Activated naive CD4-positive, alpha-beta T cell treated with anti-CD3 and anti-CD28 coated beads, Interleukin-2, amount 50 U/mL, for 24 hours (primary cell): ENCODE measurements around the gene SLC34A3.

Experiments used
- H3K27ac Mint-ChIP-seq: one replicate; pipeline ENCODE4 v1.8.0; 2021; ENCODE audit warnings: mild to moderate bottlenecking, mixed read lengths
- H3K27me3 Mint-ChIP-seq: one replicate; pipeline ENCODE4 v1.8.0; 2021; ENCODE audit warnings: mixed read lengths
- H3K36me3 Mint-ChIP-seq: one replicate; pipeline ENCODE4 v1.8.0; 2021; ENCODE audit warnings: mixed read lengths
- H3K4me1 Mint-ChIP-seq: one replicate; pipeline ENCODE4 v1.8.0; 2021; ENCODE audit warnings: mixed read lengths
- H3K4me3 Mint-ChIP-seq: one replicate; pipeline ENCODE4 v1.8.0; 2021; ENCODE audit warnings: mild to moderate bottlenecking, mixed read lengths
- H3K9me3 Mint-ChIP-seq: one replicate; pipeline ENCODE4 v1.8.0; 2021; ENCODE audit warnings: mixed read lengths

Gene SLC34A3

DNA sequence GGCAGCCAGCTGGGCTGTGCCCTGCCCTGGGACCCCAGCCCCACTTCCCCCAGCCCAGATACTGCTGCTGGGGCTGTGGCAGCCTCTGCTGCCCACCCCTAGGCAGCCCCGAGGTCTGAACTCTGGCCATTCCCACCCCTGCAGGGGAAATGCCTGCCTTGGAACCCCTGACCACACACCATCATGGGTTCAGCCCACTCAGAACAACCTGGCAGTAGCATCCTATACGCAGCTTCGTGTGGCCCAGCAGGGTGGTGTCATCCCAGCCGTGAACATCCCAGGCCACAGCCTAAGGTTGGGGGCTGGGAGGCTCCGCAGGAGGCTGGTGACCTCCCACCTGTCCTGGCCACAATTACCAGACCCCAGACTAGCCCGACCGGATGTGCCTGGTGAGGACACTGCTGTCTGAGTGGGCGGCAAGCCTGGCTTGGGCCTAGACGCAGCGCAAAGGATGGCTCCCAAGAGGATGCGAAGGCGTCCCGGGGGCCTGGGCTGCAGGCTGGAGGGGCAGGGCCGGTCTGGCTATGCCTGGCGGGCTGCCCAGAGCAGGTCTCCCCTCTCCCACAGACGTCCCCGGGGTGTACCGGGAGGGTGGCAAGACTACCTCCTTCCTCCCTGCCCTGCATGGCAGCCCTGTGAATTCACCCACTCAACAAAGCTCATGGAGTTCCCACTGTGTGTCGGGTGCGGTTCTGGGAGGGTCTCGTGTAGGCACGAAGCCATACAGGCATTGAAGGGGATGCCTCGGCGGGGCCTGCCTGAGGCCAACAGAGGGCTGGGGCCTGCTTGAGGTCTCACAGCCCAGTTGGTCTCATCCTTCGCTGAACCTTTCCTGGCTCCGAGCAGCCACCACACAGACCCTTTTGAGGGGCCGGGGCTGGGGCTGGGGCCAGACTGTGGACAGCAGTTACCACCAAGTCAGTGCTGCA lies 1.5 kb upstream of the SLC34A3 start:
- Mint-ChIP-seq H3K4me1 (peaks cover 4% of the 10 kb centered on the region), H3K9me3 (no peaks in the 10 kb centered on the region), H3K36me3 (no peaks in the 10 kb centered on the region), H3K27me3 (peaks cover 2% of the 10 kb centered on the region), H3K4me3 (no peak overlapping the region), H3K27ac (no peak overlapping the region)

GRCh38 chr9:137229903-137230704 lies 597 bp upstream of the SLC34A3 start:
- H3K4me1 Mint-ChIP-seq, result peaks cover 4% of the 10 kb centered on the region
- no peaks in the 10 kb centered on the region for H3K36me3 Mint-ChIP-seq
- H3K4me3 Mint-ChIP-seq, result no peak overlapping the region
- H3K27ac Mint-ChIP-seq, result no peak overlapping the region
- H3K27me3 Mint-ChIP-seq, result peaks cover 2% of the 10 kb centered on the region
- H3K9me3 Mint-ChIP-seq, result no peaks in the 10 kb centered on the region

- H3K27ac Mint-ChIP-seq, result no peak overlapping the region
- no peaks in the 10 kb centered on the region for H3K36me3 Mint-ChIP-seq
- H3K9me3 Mint-ChIP-seq, result no peaks in the 10 kb centered on the region
- no peak overlapping the region for H3K4me3 Mint-ChIP-seq
- H3K4me1 Mint-ChIP-seq, result peaks cover 4% of the 10 kb centered on the region
- H3K27me3 Mint-ChIP-seq, result peaks cover 2% of the 10 kb centered on the region
Observed at GRCh38 chr9:137231372-137232039, 805 bp downstream of the SLC34A3 start.

DNA sequence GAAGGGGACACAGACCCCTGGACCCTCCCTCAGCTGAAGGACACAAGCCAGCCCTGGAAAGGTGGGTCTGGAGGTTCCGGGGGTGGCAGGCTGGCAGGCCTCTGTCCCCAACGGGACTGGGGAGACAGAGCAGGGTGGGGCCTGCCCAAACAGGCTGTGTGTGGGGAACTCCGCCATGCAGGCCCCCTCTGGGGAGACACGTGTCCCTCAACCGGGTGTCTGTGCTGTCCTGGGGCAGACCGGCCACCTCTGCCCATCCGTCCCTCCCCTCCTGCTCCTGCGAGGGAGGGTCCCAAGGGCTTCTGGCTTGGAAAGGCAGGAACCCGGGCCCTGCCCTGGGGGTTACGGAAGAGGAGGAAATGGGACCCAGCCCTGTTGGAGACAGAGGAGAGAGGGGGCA lies 1.4 kb downstream of the SLC34A3 start:
- peaks cover 4% of the 10 kb centered on the region for H3K4me1 Mint-ChIP-seq
- no peak overlapping the region for H3K27ac Mint-ChIP-seq
- no peaks in the 10 kb centered on the region for H3K9me3 Mint-ChIP-seq
- H3K36me3 Mint-ChIP-seq, result no peaks in the 10 kb centered on the region
- no peak overlapping the region for H3K4me3 Mint-ChIP-seq
- H3K27me3 Mint-ChIP-seq, result peaks cover 2% of the 10 kb centered on the region

GRCh38 chr9:137232510-137232909 lies 1.8 kb downstream of the SLC34A3 start:
- Mint-ChIP-seq H3K36me3 (no peaks in the 10 kb centered on the region), H3K27me3 (peaks cover 2% of the 10 kb centered on the region), H3K27ac (no peak overlapping the region), H3K4me3 (no peak overlapping the region), H3K4me1 (peaks cover 7% of the 10 kb centered on the region), H3K9me3 (no peaks in the 10 kb centered on the region)

DNA sequence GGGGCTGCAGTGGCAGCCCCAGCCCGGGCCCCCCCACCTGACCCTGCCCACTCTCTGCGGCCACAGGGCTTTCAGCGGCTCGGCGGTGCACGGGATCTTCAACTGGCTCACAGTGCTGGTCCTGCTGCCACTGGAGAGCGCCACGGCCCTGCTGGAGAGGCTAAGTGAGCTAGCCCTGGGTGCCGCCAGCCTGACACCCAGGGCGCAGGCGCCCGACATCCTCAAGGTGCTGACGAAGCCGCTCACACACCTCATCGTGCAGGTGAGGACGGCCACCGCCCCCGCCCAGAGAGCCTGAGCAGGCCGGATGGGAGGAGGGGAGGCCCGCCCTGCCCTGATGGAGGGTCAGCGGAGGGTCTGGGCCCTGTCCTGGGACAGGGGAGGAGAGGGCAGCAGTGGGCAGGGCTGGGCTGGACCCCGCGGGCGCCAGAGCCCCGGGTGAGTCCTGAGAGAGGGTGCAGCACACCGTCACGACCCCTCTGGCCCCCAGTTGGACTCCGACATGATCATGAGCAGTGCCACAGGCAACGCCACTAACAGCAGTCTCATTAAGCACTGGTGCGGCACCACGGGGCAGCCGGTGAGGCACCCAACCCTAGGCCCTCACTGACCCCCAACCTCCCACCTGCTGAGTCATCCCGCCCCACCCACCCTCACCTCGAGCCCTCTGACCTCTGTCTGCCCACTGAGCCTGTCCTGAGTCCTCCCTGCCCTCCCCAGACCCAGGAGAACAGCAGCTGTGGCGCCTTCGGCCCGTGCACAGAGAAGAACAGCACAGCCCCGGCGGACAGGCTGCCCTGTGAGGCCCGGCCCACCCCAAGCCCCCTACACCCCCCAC lies 2.7 kb downstream of the SLC34A3 start:
- no peak overlapping the region for H3K27ac Mint-ChIP-seq
- H3K27me3 Mint-ChIP-seq, result no peaks in the 10 kb centered on the region

GRCh38 chr9:137234055-137234697 lies 3.5 kb downstream of the SLC34A3 start:
- Mint-ChIP-seq H3K27me3 (no peaks in the 10 kb centered on the region), H3K36me3 (no peaks in the 10 kb centered on the region), H3K4me3 (no peak overlapping the region), H3K4me1 (peaks cover 8% of the 10 kb centered on the region), H3K27ac (no peak overlapping the region), H3K9me3 (no peaks in the 10 kb centered on the region)

More for the DNA sequence above, 2.7 kb downstream of the SLC34A3 start:
- no peaks in the 10 kb centered on the region for H3K9me3 Mint-ChIP-seq
- H3K36me3 Mint-ChIP-seq, result no peaks in the 10 kb centered on the region
- no peak overlapping the region for H3K4me3 Mint-ChIP-seq
- peaks cover 3% of the 10 kb centered on the region for H3K4me1 Mint-ChIP-seq

DNA sequence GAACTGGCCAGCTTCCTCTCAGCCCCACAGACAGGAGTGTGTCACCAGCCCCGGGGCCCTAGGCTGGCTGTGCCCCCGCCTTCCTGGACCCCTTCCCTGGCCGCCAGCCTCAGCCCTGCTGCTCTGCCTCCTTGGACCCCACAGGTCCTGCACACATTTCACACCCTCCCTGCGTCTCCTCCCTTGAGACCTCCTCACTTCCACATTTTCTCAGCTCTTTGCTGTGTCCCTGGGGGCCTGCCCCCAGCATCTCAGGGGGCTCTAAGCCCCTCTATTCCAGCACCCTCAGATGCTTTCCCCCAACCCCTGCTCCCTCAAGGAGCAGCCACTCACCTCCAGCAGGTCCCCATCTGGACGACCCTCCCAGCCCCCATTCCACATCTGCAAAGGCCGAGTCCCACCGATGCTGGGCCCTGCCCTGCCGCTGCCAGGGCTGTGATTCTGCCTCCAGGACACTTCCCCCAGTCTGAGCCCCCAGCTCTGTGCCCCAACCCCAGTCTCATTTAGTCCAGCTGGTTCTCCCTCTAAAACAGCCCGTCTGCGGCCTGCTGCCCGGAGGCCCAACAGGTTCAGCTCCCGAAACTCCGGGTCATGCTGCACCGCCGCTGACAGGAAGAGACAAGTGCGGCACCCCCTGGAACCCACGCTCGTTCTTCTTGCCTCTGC lies 4.2 kb downstream of the SLC34A3 start:
- Mint-ChIP-seq H3K4me3 (no peak overlapping the region), H3K4me1 (peaks cover 9% of the 10 kb centered on the region), H3K9me3 (no peaks in the 10 kb centered on the region), H3K27ac (no peak overlapping the region), H3K27me3 (no peaks in the 10 kb centered on the region), H3K36me3 (no peaks in the 10 kb centered on the region)

DNA sequence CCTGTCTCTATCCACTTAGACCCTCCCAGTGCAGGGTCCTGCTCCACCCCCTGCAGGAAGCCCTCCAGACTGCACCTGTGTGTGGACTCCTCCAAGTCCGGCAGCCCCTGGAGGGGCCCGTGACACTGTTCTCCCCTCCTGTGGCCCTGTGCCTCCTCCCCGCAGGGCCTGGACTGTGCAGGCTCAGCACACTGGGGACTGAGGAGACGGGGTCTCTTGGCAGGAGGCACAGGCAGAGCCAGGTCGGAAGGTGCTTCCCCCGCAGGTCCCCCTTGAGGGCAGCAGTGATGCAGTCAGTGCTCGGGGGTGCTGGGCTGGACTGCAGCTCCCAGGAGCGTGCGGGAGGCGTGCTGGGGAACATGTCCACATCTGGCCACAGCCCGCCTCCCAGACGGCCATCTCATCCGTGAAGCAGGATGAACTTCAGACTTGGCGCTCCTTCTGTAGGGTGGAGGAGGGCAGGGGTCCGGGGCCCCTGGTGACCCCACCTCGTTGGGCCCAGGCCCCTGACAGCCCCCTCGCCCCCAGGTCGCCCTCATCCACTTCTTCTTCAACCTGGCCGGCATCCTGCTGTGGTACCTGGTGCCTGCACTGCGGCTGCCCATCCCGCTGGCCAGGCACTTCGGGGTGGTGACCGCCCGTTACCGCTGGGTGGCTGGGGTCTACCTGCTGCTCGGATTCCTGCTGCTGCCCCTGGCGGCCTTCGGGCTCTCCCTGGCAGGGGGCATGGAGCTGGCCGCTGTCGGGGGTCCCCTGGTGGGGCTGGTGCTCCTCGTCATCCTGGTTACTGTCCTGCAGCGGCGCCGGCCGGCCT lies 4.9 kb downstream of the SLC34A3 start:
- H3K36me3 Mint-ChIP-seq, result no peaks in the 10 kb centered on the region
- no peak overlapping the region for H3K4me3 Mint-ChIP-seq
- H3K27ac Mint-ChIP-seq, result no peak overlapping the region
- no peaks in the 10 kb centered on the region for H3K27me3 Mint-ChIP-seq
- H3K9me3 Mint-ChIP-seq, result no peaks in the 10 kb centered on the region
- peaks cover 9% of the 10 kb centered on the region for H3K4me1 Mint-ChIP-seq

DNA sequence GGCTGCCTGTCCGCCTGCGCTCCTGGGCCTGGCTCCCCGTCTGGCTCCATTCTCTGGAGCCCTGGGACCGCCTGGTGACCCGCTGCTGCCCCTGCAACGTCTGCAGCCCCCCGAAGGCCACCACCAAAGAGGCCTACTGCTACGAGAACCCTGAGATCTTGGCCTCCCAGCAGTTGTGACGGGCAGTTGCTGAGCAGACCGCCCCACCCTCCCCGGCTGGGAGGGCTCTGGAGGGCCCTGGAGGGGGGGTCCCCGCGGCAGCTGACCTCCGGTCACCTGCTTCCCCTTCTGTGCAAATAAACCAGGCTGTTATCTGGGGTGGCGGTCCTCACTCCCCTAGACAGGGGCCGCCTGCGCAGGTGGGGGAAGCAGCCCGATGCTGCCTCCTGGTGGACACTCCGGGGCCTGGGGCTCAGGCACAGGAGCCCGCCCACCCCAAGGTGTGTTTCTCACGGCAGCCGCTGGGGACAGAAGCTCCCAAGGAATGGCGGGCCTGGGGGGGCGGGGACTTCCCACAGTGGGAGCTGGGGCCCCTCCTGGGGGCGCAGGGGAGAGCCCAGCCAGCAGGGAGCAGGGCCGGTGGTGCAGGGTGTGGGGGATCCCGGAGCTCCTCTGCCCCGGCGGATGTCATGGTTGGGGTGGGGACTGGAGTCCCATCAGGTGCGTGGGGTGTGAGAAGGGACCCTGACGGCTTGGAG lies 5.7 kb downstream of the SLC34A3 start:
- H3K4me3 Mint-ChIP-seq, result no peak overlapping the region
- H3K27ac Mint-ChIP-seq, result no peak overlapping the region
- H3K27me3 Mint-ChIP-seq, result no peaks in the 10 kb centered on the region
- H3K9me3 Mint-ChIP-seq, result no peaks in the 10 kb centered on the region
- no peaks in the 10 kb centered on the region for H3K36me3 Mint-ChIP-seq
- H3K4me1 Mint-ChIP-seq, result peaks cover 9% of the 10 kb centered on the region

- Mint-ChIP-seq H3K27me3 (no peaks in the 10 kb centered on the region), H3K4me3 (no peak overlapping the region), H3K9me3 (no peaks in the 10 kb centered on the region), H3K4me1 (peaks cover 9% of the 10 kb centered on the region), H3K27ac (no peak overlapping the region), H3K36me3 (no peaks in the 10 kb centered on the region)
Observed at GRCh38 chr9:137236936-137237421, 6.3 kb downstream of the SLC34A3 start.

DNA sequence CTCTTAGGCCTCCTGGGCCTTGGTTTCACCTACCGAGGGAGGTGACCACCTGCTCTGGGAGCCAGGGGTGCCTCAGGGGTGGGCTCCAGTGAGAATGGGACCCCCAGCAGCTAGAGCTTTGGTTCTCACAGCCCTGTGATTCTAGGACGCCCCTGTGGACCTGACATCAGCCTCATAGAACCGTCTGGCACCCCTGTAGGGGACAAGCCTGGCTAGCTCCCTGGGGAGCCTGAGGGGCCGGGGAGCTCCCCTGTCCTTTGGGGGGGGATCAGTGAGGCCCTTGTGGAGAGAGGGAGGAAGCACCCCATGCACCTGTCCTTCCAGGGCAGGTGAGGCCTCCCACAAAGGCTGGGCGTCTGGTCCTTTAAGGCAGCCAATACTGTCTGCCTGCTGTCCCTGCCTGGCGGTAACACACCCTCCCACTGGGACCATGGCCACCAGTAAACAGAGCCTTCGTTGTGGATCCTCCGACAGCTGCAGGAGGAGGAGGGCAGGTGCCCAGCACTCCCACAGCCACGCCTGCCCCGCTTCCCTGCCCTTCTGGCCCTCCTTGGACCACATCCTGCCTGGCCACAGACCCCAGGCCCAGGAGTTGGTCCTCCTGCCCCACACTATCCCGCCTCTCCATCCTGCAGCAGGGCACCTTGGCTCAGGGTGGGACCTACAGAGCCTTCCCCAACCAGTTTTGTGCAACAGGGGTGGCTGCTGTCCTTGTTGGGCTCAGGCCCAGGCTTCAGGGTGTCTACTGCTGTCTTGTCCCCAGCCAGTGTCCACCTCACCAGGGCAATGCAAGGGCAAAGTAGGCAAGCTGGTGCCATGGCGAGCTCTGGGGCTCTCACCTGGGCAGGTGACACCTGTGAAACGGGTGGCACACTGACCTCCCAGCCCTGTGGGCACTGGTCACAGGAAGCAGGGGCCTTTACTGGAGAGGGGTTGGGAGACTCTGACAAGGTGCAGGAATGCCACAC lies 7.3 kb downstream of the SLC34A3 start:
- H3K9me3 Mint-ChIP-seq, result no peaks in the 10 kb centered on the region
- H3K27me3 Mint-ChIP-seq, result no peaks in the 10 kb centered on the region
- H3K4me1 Mint-ChIP-seq, result peaks cover 16% of the 10 kb centered on the region
- no peak overlapping the region for H3K27ac Mint-ChIP-seq
- H3K4me3 Mint-ChIP-seq, result no peak overlapping the region
- H3K36me3 Mint-ChIP-seq, result peaks cover 7% of the 10 kb centered on the region
